ENCODE data around the gene NETO2.
"Not testable (repeated sequence)": the region's sequence is repeated elsewhere in the genome, so short reads cannot be mapped to it uniquely, and the experiment has no call there.

NETO2 gene

GRCh38 chr16:47063011-47063724, 80.6 kb downstream of the NETO2 start:
- DNase-seq, result no peak

GRCh38 chr16:47061204-47061603, 82.5 kb downstream of the NETO2 start:
- no peak for DNase-seq

DNA sequence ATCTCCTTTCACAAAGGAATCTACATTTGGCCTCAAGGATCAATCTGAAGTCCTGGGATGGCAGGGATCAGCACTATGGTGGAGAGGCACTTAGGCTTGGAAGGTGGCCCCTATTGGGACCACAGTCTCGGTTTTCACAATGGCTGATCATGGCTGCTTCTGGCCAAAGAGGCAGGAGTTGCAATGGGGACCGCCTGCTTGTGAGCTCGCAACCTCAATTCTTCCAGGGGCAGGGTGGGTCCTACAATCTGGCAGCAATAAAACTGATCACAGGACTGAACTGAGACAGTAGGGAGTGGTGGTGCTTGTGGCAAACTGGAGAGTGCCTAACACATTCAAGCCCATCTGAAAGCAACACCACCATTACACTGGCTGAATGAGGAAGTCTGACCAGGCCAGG, 83.1 kb downstream of the NETO2 start:
- DNase-seq, result no peak

DNA sequence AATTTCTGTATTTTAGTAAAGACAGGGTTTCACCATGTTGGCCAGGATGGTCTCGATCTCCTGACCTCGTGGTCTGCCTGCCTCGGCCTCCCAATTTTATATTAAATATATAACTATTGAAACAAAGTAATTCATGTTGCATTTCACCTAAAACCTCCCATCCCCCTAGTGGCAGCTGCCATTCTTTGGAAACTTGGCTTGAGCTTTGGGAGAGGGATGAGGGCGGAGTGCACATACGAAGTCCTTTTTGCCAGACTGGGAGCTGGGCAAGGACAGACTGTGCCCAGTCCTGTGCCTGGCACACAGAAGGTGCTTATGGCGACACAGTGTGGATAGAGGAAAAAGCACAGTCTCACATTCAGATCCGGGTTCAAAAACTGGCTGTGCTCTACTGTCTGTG, 83.8 kb downstream of the NETO2 start:
- DNase-seq, result no peak

DNA sequence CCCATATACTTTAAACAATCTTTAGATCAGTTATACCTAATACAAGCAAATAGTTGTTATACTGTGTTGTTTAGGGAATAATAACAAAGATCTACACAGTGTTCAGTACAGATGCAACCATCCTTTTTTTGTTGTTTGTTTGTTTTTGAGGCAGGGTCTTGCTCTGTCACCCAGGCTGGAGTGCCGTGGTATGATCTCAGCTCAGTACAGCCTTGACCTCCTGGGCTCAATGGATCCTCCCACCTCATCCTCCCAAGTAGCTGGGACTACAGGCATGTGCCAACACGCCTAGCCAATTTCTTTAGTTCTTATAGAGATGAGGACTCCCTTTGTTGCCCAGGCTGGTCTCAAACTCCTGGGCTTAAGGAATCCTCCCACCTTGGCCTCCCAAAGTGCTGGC, 84.6 kb downstream of the NETO2 start:
- not testable (repeated sequence) for DNase-seq

- DNase-seq, result no peak
Observed at GRCh38 chr16:47058295-47059086, 85.3 kb downstream of the NETO2 start.

- no peak for DNase-seq
Observed at GRCh38 chr16:47057630-47057993, 86.1 kb downstream of the NETO2 start.

DNA sequence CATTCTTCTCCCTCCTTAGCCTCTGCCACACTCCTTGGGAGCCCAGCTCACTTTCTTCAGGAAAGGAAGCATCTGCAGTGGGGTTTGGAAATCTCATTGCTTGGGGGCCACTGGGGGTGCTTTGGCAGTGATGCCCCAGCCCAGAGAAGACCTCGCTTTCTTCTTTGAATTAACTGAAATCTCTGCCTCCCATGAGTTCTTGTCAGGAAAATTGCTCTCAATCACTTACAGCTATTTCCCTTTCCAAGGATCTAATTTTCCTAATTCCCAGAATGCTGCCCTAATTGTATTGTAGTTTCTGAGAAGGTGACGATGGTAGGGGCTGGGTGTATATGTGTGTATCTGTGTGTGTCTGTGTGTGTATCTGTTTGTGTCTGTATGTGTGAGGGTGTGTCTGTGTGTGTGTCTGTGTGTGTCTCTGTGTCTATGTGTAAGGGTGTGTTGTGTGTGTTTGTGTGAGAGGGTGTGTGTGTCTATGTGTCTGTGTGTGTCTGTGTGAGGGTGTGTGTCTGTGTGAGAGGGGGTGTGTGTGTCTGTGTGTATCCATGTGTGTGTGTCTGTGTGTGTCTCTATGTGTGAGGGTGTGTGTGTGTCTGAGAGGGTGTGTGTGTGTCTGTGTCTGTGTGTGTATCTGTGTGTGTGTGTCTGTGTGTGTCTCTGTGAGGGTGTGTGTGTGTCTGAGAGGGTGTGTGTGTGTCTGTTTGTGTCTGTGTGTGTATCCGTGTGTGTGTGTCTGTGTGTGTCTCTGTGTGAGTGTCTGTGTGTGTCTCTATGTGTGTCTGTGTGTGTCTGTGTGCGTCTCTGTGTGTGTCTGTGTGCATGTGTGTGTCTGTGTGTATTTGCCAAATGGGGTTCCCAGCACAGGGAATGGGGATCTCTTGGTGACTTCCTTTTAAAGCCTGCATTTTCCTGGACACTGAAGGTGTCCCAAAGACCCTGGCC, 86.8 kb downstream of the NETO2 start:
- DNase-seq, result no peak

DNA sequence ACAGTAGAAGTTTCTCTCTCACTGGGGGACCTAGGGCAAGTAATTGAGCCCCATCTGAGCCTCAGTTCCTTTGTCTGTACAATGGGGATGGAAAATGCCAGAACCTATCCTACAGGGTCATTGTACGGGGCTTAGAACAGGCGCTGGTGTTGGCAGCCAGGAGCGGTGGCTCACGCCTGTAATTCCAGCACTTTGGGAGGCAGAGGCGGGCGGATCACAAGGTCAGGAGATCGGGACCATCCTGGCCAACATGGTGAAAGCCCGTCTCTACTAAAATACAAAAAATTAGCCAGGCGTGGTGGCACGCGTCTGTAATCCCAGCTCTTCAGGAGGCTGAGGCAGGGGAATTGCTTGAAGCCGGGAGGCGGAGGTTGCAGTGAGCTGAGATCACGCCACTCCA, 87.7 kb downstream of the NETO2 start:
- not testable (repeated sequence) for DNase-seq

DNA sequence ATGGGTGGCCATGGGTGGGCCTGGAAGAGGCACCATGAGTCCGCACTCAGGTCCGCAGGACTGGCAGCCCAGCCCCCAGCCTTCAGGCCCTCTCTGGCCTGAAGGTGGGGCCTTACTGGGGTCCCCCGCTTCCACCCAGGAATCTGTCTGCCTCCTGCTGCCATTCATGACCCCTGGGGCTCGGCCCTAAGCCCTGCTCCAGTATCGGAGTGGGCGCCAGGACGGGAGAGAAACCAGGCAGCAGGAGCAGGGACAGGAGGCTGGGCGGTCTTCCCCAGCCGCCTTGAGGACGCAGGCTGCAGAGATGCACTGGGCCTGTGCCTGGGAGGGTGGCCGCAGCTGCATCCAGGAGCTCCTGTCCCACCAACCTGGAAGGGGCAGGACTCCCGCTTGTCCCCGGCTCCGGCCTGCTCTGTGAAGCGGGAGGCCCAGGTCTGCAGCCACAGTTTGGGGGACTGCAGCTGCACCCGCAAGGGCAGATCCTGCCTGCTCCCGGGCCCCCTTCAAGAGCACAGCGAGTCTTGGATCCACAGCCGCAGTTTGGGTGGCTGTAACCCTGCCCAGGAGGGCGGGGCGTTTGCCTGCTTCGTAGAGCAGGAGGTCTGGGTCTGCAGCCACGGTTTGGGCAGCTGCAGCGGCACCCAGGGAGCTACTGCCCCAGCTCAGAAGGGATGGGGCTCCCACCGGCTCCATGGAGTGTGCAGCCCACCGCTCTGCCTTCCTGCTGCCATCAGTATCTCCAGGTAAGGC, 88.4 kb downstream of the NETO2 start:
- DNase-seq, result no peak

DNA sequence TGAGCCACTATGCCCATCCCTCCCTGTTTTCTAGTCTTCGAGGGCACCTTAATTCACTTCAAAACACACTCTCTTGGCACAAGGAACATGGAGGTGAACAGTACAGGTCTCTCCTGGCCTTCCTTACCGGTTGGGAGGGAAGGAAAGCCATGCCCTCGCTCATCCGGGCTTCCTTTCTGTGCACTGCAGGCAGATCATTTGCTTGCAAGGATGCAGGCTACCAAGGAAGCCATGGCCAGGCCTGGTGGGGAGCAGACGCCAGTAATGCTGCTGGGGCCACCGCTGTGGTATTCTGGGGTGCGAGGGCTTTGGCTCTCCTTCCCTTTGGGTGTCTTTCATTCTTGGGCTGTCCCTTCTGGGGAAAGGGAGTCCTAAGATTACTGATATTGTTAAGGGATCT, 89.4 kb downstream of the NETO2 start:
- no peak for DNase-seq

GRCh38 chr16:47053895-47054294, 89.8 kb downstream of the NETO2 start:
- DNase-seq, result no peak

DNA sequence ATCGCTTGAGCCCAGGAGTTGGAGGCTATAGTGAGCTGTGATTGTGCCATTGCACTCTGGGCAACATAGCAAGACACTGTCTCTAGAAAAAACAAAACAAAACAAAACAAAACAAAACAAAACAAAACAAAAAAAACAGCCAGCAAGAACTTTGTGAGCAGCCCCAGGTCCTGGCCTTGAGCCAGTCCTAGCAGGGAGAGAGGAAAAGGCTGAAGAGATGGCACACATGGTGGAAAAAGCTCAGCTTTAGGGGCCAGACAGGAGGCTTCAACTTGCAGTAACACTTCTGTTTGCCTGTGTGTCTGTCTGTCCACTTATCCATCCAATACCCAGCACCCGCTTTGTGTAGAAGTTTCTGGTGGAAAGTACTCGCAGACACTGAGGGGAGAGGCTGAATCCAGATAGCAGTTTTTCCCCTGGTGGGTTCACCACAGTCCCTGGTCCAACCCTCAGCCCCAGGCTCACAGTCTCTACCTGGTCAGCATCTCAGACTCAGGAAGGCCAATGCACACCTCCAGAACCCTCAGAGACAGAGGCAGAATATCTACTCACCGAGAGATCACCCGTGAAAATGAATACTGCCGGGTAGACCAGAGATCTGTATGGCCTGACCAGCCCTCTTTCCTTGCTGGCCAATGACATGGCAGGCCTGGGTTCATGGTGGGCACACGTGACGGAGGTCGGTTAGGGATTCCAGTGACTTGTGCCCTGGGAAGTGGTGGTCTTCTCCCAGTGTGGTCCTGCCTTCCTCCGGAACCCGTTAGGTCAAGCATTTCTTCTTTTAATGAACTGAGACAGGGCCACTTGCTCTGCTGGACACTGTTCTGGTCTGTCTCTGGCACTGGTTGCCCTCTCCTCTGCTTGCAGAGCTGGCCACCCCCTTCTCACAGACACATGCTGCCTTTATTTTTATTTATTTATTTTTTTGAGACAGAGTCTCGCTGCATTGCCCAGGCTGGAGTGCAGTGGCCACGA, 90.8 kb downstream of the NETO2 start:
- DNase-seq, result no peak

- no peak for DNase-seq
Observed at GRCh38 chr16:47051031-47051430, 92.7 kb downstream of the NETO2 start.

DNA sequence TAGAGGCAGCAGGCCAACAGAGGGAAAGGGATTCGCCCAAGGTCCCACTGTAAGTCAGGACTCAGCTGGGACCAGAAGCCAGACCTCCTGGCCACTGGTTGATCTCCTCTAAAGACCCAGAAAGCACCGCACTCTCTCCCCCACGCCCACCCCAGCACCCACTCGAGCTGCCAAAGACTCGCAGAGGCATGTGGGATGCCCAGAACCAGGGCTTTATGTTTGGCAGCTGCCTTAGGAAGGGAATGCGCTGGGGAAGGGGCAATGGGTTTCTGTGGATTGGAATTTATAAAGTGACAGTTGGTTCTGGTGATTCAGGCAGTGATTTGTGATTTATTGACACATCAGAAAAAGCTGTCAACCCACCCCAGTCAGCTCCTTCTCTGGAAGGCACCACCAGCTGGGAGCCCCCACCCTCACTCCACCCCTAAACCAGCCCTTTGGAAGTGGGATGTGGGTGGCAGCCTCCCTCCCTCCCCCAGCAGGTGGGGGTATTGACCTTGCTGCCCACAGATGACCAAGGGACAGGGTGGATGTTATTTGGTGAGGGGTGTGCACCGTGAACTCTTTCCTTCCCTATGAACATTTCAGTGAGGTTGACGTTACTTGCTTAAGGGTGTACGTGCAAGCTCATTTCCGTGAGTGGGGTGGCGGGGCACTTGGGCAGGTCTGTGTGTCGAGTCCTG, 93.7 kb downstream of the NETO2 start:
- DNase-seq, result no peak

GRCh38 chr16:47047524-47048203, 96.1 kb downstream of the NETO2 start:
- no peak for DNase-seq

- no peak for DNase-seq
Observed at GRCh38 chr16:47046726-47047523, 96.8 kb downstream of the NETO2 start.

- no peak for DNase-seq
Observed at GRCh38 chr16:47045459-47045858, 98.3 kb downstream of the NETO2 start.

- DNase-seq, result peak; percentile 33
Observed at GRCh38 chr16:47045023-47045422, 98.7 kb downstream of the NETO2 start.

All from inflammatory macrophage treated with lipopolysaccharide for 4 hours (primary cell).